ENCODE data around the gene NUCB1.

- no peak for TF ChIP-seq EZH2 (IDR thresholded peaks at IDR 0.05)
- TF ChIP-seq POLR2AphosphoS5 (IDR thresholded peaks at IDR 0.05; ENCODE audit: borderline replicate concordance, low read depth, low read length) = peak; percentile 100
These were observed 27.8 kb upstream of the NUCB1 start, which contains the start of gene PPP1R15A for GRCh38 chr19:48872182-48872883.
